GM10266 (cell line): Measurements from ENCODE around the gene TNRC6C.

ENCODE experiments used
- DNase-seq: peaks from one replicate; pipeline ENCODE4 v3.0.0; 2012; ENCODE audit errors: extremely low spot score
- CTCF ChIP-seq: IDR thresholded peaks from 2 replicates; pipeline ENCODE4 v1.5.1; 2012; ENCODE audit warnings: mild to moderate bottlenecking, low read depth; ENCODE audit not compliant: control insufficient read depth, insufficient read depth; ENCODE audit errors: missing control alignments

The TNRC6C gene

GRCh38 chr17:78088529-78088928, 130.0 kb downstream of the TNRC6C start:
- no peak for DNase-seq
- no peak for TF ChIP-seq CTCF

GRCh38 chr17:78089576-78090281, 131.2 kb downstream of the TNRC6C start:
- TF ChIP-seq CTCF: no peak
- DNase-seq: no peak

- TF ChIP-seq CTCF: no peak
Measured at GRCh38 chr17:78092794-78093324, 134.4 kb downstream of the TNRC6C start.

GRCh38 chr17:78095035-78095434, 136.5 kb downstream of the TNRC6C start:
- no peak for DNase-seq
- TF ChIP-seq CTCF: no peak

More at GRCh38 chr17:78092794-78093324, 134.4 kb downstream of the TNRC6C start:
- no peak for DNase-seq

GRCh38 chr17:78096093-78096492, 137.6 kb downstream of the TNRC6C start:
- TF ChIP-seq CTCF: no peak
- DNase-seq: no peak

- no peak for TF ChIP-seq CTCF
Measured at GRCh38 chr17:78101112-78101511, 142.6 kb downstream of the TNRC6C start.

GRCh38 chr17:78101542-78101941, 143.0 kb downstream of the TNRC6C start:
- DNase-seq: no peak
- TF ChIP-seq CTCF: no peak

More at GRCh38 chr17:78101112-78101511, 142.6 kb downstream of the TNRC6C start:
- no peak for DNase-seq
